ENCODE measurements around the gene SH3BGR.

The SH3BGR gene

GRCh38 chr21:39562791-39563770 lies 111.3 kb downstream of the SH3BGR start:
- Mint-ChIP-seq H3K27ac (no peak overlapping the region), H3K4me3 (no peak overlapping the region), H3K9me3 (peaks cover 3% of the 10 kb centered on the region), H3K4me1 (no peaks in the 10 kb centered on the region), H3K27me3 (ENCODE audit: low read depth) (peaks cover 4% of the 10 kb centered on the region), H3K36me3 (ENCODE audit: low read depth) (no peaks in the 10 kb centered on the region)
- TF ChIP-seq CTCF (IDR thresholded peaks at IDR 0.05; ENCODE audit: unreplicated experiment in 3 of 3), result no peak

GRCh38 chr21:39564200-39564599 lies 112.4 kb downstream of the SH3BGR start:
- Mint-ChIP-seq H3K27ac (no peak overlapping the region), H3K9me3 (no peaks in the 10 kb centered on the region), H3K4me3 (no peak overlapping the region), H3K36me3 (ENCODE audit: low read depth) (no peaks in the 10 kb centered on the region), H3K27me3 (ENCODE audit: low read depth) (peaks cover 4% of the 10 kb centered on the region), H3K4me1 (no peaks in the 10 kb centered on the region)
- TF ChIP-seq CTCF (IDR thresholded peaks at IDR 0.05; ENCODE audit: unreplicated experiment in 3 of 3), result no peak

Data from nephron (organoid).